Measurements from ENCODE around the gene RRAS2. TPM values are rescaled to one million over a fixed set of nuclear protein-coding genes. Genes with fewer than 3 reads are reported as not detected.

Gene RRAS2
- polyA plus RNA-seq, 1 of the 3 experiments (the other 2 are of a cell fraction) = 53.3 TPM

DNA sequence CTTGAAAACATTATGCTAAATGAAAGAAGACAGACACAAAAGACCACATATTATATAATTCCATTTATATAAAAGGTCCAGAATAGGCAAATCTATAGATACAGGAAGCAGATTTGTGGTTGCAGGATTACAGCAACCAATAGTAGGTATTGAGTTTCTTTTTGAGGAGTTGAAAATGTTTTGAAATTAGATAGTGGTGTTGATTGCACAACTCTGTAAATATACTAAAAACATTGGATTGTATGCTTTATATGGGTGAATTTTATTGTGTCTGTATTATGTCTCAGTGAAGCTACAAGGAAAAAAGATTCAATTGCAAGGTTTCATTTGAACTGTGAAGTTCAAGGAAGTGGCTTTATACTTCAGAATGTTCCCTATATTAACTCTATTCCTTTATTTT lies 3.0 kb upstream of the RRAS2 start:
- CTCF ChIA-PET = interaction anchor here (1.2 to 1.6 kb wide), 2 partner anchors 61 to 93 kb away, joined by 3 to 4 read pairs; no protein-coding TSS in a partner anchor

GRCh38 chr11:14360976-14361375 lies 2.0 kb upstream of the RRAS2 start:
- H3K36me3 ChIP-seq (replicated peaks in 1 of 2; ENCODE audit: control insufficient read depth in 1 of 2, insufficient read depth in 2 of 2, low read length in 1 of 2) = peaks cover 0 to 4% of the 10 kb centered on the region in 2 experiments
- DNase-seq = no peak
- TF ChIP-seq TEAD4 (IDR thresholded peaks at IDR 0.05; ENCODE audit: borderline replicate concordance, insufficient read depth) (no peak), SIN3A (IDR thresholded peaks at IDR 0.05; ENCODE audit: borderline replicate concordance, low read depth, low read length) (no peak), JUND (IDR thresholded peaks at IDR 0.05) (no peak), POLR2AphosphoS5 (IDR thresholded peaks at IDR 0.05; ENCODE audit: low read depth, low read length) (no peak), ZBTB33 (IDR thresholded peaks at IDR 0.05; ENCODE audit: borderline replicate concordance, low read depth) (no peak), MEF2A (IDR thresholded peaks at IDR 0.05; ENCODE audit: borderline replicate concordance, low read depth) (no peak), FOXJ3 (CRISPR knock-in tag; IDR thresholded peaks at IDR 0.05) (no peak), PBX3 (IDR thresholded peaks at IDR 0.05) (no peak), YY1 (IDR thresholded peaks at IDR 0.05; ENCODE audit: low read depth) (no peak), FOXM1 (IDR thresholded peaks at IDR 0.05; ENCODE audit: low read depth) (no peak), FOSL2 (IDR thresholded peaks at IDR 0.05; ENCODE audit: borderline replicate concordance, low read depth) (no peak), SMC3 (IDR thresholded peaks at IDR 0.05; ENCODE audit: low read depth, low read length) (no peak), IRF3 (IDR thresholded peaks at IDR 0.05; ENCODE audit: low read depth, low read length) (no peak)
- TF ChIP-seq, protein P1, sequence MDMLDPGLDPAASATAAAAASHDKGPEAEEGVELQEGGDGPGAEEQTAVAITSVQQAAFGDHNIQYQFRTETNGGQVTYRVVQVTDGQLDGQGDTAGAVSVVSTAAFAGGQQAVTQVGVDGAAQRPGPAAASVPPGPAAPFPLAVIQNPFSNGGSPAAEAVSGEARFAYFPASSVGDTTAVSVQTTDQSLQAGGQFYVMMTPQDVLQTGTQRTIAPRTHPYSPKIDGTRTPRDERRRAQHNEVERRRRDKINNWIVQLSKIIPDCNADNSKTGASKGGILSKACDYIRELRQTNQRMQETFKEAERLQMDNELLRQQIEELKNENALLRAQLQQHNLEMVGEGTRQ (IDR thresholded peaks at IDR 0.05; ENCODE audit: borderline replicate concordance, low read depth, low read length) = no peak
- peaks cover 28% of the 10 kb centered on the region for H3K79me2 ChIP-seq (ENCODE audit: insufficient read depth)
- H3K4me3 ChIP-seq (ENCODE audit: low read depth in 2 of 2, low read length in 1 of 2) = no peak overlapping the region
- no peaks in the 10 kb centered on the region for H3K9me2 ChIP-seq
- peaks cover 0 to 6% of the 10 kb centered on the region in 2 experiments; a peak in 2 of 4 replicates for H3K4me1 ChIP-seq (ENCODE audit: control insufficient read depth in 1 of 2, insufficient read depth in 2 of 2, low read depth in 1 of 2, low read length in 1 of 2)
- ChIA-PET CTCF (no interaction called here), POLR2A (no interaction called here)
- H3K9me3 ChIP-seq = no peaks in the 10 kb centered on the region
- no peak overlapping the region for H3K4me2 ChIP-seq
- H3K9ac ChIP-seq = no peak overlapping the region
- peaks cover 17% of the 10 kb centered on the region for H4K20me1 ChIP-seq (ENCODE audit: insufficient read depth)
- no peaks in the 10 kb centered on the region for H3F3A ChIP-seq (replicated peaks; ENCODE audit: insufficient read depth)
- no peak overlapping the region for H3K27ac ChIP-seq (ENCODE audit: low read depth in 2 of 2, low read length in 1 of 2)
- no peak overlapping the region for H2AFZ ChIP-seq (ENCODE audit: low read depth)
- H3K27me3 ChIP-seq (ENCODE audit: insufficient read depth) = no peaks in the 10 kb centered on the region
- WGBS (ENCODE audit: low lambda C conversion rate) = 92% methylated on average over 17 of the region's 17 CpGs

More for the DNA sequence above, 3.0 kb upstream of the RRAS2 start:
- DNase-seq = no peak
- no peak overlapping the region for H2AFZ ChIP-seq (ENCODE audit: low read depth)
- no peaks in the 10 kb centered on the region for H3K36me3 ChIP-seq (replicated peaks in 1 of 2; ENCODE audit: control insufficient read depth in 1 of 2, insufficient read depth in 2 of 2, low read length in 1 of 2)
- no peak overlapping the region for H3K4me3 ChIP-seq (ENCODE audit: low read depth in 2 of 2, low read length in 1 of 2)
- TF ChIP-seq TEAD4 (IDR thresholded peaks at IDR 0.05; ENCODE audit: borderline replicate concordance, insufficient read depth) (no peak), ELF1 (IDR thresholded peaks at IDR 0.05) (no peak), RFX5 (IDR thresholded peaks at IDR 0.05; ENCODE audit: low read length) (no peak), GATA2 (CRISPR knock-in tag; IDR thresholded peaks at IDR 0.05) (no peak), YY1 (IDR thresholded peaks at IDR 0.05; ENCODE audit: low read depth) (no peak), FOXM1 (IDR thresholded peaks at IDR 0.05; ENCODE audit: low read depth) (no peak), IRF3 (IDR thresholded peaks at IDR 0.05; ENCODE audit: low read depth, low read length) (no peak), EP300 (IDR thresholded peaks at IDR 0.05; ENCODE audit: borderline replicate concordance in 1 of 2, low read depth in 1 of 2, low read length in 1 of 2) (no peak), RAD21 (IDR thresholded peaks at IDR 0.05; ENCODE audit: low read length) (no peak), FOSL2 (IDR thresholded peaks at IDR 0.05; ENCODE audit: borderline replicate concordance, low read depth) (no peak), RCOR1 (IDR thresholded peaks at IDR 0.05; ENCODE audit: low read length) (no peak), MXI1 (IDR thresholded peaks at IDR 0.05; ENCODE audit: low read depth, low read length) (no peak), SIN3A (IDR thresholded peaks at IDR 0.05; ENCODE audit: borderline replicate concordance, low read depth, low read length) (no peak), EZH2phosphoT487 (IDR thresholded peaks at IDR 0.05; ENCODE audit: borderline replicate concordance, low read depth) (no peak), SMC3 (IDR thresholded peaks at IDR 0.05; ENCODE audit: low read depth, low read length) (no peak)
- H3K79me2 ChIP-seq (ENCODE audit: insufficient read depth) = peaks cover 18% of the 10 kb centered on the region
- H4K20me1 ChIP-seq (ENCODE audit: insufficient read depth) = peaks cover 8% of the 10 kb centered on the region
- no peak overlapping the region for H3K27ac ChIP-seq (ENCODE audit: low read depth in 2 of 2, low read length in 1 of 2)
- no peaks in the 10 kb centered on the region for H3F3A ChIP-seq (replicated peaks; ENCODE audit: insufficient read depth)
- POLR2A ChIA-PET = no interaction called here
- no peaks in the 10 kb centered on the region for H3K9me3 ChIP-seq
- no peaks in the 10 kb centered on the region for H3K9me2 ChIP-seq
- no peak overlapping the region for H3K4me2 ChIP-seq
- H3K4me1 ChIP-seq (ENCODE audit: control insufficient read depth in 1 of 2, insufficient read depth in 2 of 2, low read depth in 1 of 2, low read length in 1 of 2) = peaks cover 0 to 6% of the 10 kb centered on the region in 2 experiments; a peak in 2 of 4 replicates
- H3K27me3 ChIP-seq (ENCODE audit: insufficient read depth) = no peaks in the 10 kb centered on the region
- H3K9ac ChIP-seq = no peak overlapping the region

Measured in SK-N-SH (cell line).